ENCODE results near the gene FAM83B.
"Not testable (repeated sequence)": the region's sequence is repeated elsewhere in the genome, so short reads cannot be mapped to it uniquely, and the experiment has no call there.

FAM83B gene

GRCh38 chr6:54864272-54864671 lies 17.7 kb downstream of the FAM83B start:
- DNase-seq, result no peak

GRCh38 chr6:54865091-54865631 lies 18.6 kb downstream of the FAM83B start:
- DNase-seq, result no peak

- no peak for DNase-seq
Observed at GRCh38 chr6:54868556-54868955, 22.0 kb downstream of the FAM83B start.

- DNase-seq, result no peak
Observed at GRCh38 chr6:54873599-54873998, 27.0 kb downstream of the FAM83B start.

GRCh38 chr6:54874349-54875048 lies 27.9 kb downstream of the FAM83B start:
- no peak for DNase-seq

GRCh38 chr6:54875539-54875938 lies 29.0 kb downstream of the FAM83B start:
- DNase-seq, result no peak

GRCh38 chr6:54876365-54876764 lies 29.8 kb downstream of the FAM83B start:
- DNase-seq, result no peak

- no peak for DNase-seq
Observed at GRCh38 chr6:54876871-54877270, 30.3 kb downstream of the FAM83B start.

- DNase-seq, result no peak
Observed at GRCh38 chr6:54877713-54878317, 31.2 kb downstream of the FAM83B start.

- no peak for DNase-seq
Observed at GRCh38 chr6:54878718-54879117, 32.1 kb downstream of the FAM83B start.

- DNase-seq, result no peak
Observed at GRCh38 chr6:54879188-54879985, 32.8 kb downstream of the FAM83B start.

GRCh38 chr6:54881067-54881730 lies 34.6 kb downstream of the FAM83B start:
- DNase-seq, result no peak

- DNase-seq, result not testable (repeated sequence)
Observed at GRCh38 chr6:54881891-54882290, 35.3 kb downstream of the FAM83B start.

- no peak for DNase-seq
Observed at GRCh38 chr6:54886932-54887584, 40.5 kb downstream of the FAM83B start.

GRCh38 chr6:54891536-54891935 lies 45.0 kb downstream of the FAM83B start:
- no peak for DNase-seq

- DNase-seq, result no peak
Observed at GRCh38 chr6:54892831-54893230, 46.3 kb downstream of the FAM83B start.

- no peak for DNase-seq
Observed at GRCh38 chr6:54893818-54894217, 47.2 kb downstream of the FAM83B start.

- DNase-seq, result no peak
Observed at GRCh38 chr6:54896302-54896701, 49.7 kb downstream of the FAM83B start.

- DNase-seq, result no peak
Observed at GRCh38 chr6:54897462-54898189, 51.1 kb downstream of the FAM83B start.

- no peak for DNase-seq
Observed at GRCh38 chr6:54898767-54899166, 52.2 kb downstream of the FAM83B start.

- DNase-seq, result no peak
Observed at GRCh38 chr6:54899442-54899841, 52.9 kb downstream of the FAM83B start.

- DNase-seq, result no peak
Observed at GRCh38 chr6:54899986-54900385, 53.4 kb downstream of the FAM83B start.

All from eye (tissue), 1 donor.